ENCODE results near the gene PFKFB1.

PFKFB1 gene

DNA sequence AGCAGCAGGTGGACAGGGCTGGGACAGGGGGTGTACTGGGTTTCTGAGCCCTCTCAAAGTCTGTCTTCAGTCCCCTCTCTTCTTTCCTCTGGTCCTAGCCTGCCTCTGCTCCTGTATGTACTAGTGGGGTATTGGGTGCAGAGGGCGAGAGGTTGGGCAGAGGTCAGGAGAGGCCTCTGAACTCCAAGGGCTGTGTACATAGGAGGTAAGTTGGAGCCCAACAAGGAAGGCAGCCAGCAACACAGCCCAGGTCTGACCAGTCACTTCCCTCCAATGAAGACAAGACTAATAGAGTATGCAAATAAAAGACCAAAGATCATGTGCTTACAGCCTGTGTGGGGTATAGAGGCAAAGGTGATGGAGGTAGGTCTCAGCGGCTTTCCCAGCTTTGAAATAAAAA is at the start of gene PFKFB1:
TSS of gene PFKFB1 (minus strand) at position 90 of the 400 bp plus-strand sequence. CDS start 181 bp downstream, outside the sequence.
- Histone ChIP-seq H3K36me3 (ENCODE audit: insufficient read depth, low read depth, low read length) (no peaks in the 10 kb centered on the region), H3K9ac (ENCODE audit: low read depth, low read length) (no peak within 1 kb of the TSS), H3K4me1 (ENCODE audit: insufficient read depth, low read length) (no peaks in the 10 kb centered on the region), H3K4me3 (ENCODE audit: low read length) (no peak within 1 kb of the TSS), H3K27me3 (ENCODE audit: insufficient read depth, low read length) (no peaks in the 10 kb centered on the region), H3K27ac (ENCODE audit: low read length) (no peak within 1 kb of the TSS), H3K9me3 (ENCODE audit: insufficient read depth, low read depth, low read length) (no peaks in the 10 kb centered on the region)

DNA sequence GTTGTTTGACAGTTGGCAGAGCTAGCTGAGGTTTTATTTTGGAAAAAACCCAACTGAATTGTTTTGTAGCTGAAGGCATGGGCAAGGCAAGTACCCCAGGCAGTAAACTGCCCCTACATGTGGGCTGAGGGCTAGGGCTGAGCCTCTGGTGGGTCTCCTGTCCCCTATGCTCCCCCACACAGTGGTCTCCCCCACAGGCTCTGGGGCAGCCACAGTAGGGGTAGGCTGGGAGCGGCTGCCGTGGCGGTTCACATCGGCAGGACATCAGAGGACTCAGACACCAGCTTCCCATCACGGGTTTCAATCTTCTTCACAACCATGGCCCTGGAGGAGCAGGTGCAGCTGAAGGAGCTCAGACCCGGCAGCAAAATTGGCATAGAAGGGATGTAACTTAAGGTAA is 47.5 kb upstream of the PFKFB1 start:
- no peaks in the 10 kb centered on the region for H3K27me3 ChIP-seq (ENCODE audit: insufficient read depth, low read length)
- no peaks in the 10 kb centered on the region for H3K9me3 ChIP-seq (ENCODE audit: insufficient read depth, low read depth, low read length)
- H3K4me3 ChIP-seq (ENCODE audit: low read length), result no peak overlapping the region
- no peak overlapping the region for H3K27ac ChIP-seq (ENCODE audit: low read length)
- H3K36me3 ChIP-seq (ENCODE audit: insufficient read depth, low read depth, low read length), result no peaks in the 10 kb centered on the region
- no peak overlapping the region for H3K9ac ChIP-seq (ENCODE audit: low read depth, low read length)
- H3K4me1 ChIP-seq (ENCODE audit: insufficient read depth, low read length), result no peaks in the 10 kb centered on the region

DNA sequence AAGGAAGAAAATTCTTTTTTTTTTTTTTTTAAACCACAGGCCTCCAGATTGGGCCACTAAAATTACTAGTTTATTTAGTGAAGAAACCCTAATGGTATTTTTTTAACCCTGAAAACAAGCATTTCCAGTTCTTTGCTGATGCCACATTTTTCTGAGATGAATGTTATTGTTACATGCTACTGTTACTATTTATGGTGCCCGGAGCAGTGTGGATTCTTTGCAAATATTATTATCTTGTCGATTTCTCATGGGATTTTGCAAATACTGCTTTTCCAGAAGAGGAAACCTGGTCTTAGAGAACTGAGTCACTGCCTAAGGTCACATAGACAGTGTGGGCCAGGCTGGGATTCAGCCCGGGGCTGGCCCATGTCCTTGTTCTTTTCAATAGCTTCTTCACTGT is 45.5 kb upstream of the PFKFB1 start:
- H3K27ac ChIP-seq (ENCODE audit: low read length), result no peak overlapping the region
- H3K4me1 ChIP-seq (ENCODE audit: insufficient read depth, low read length), result no peaks in the 10 kb centered on the region
- H3K9ac ChIP-seq (ENCODE audit: low read depth, low read length), result no peak overlapping the region
- no peaks in the 10 kb centered on the region; the same call in 1 of the 2 replicates for H3K9me3 ChIP-seq (ENCODE audit: insufficient read depth, low read depth, low read length)
- no peaks in the 10 kb centered on the region for H3K27me3 ChIP-seq (ENCODE audit: insufficient read depth, low read length)
- no peaks in the 10 kb centered on the region for H3K36me3 ChIP-seq (ENCODE audit: insufficient read depth, low read depth, low read length)
- H3K4me3 ChIP-seq (ENCODE audit: low read length), result no peak overlapping the region

DNA sequence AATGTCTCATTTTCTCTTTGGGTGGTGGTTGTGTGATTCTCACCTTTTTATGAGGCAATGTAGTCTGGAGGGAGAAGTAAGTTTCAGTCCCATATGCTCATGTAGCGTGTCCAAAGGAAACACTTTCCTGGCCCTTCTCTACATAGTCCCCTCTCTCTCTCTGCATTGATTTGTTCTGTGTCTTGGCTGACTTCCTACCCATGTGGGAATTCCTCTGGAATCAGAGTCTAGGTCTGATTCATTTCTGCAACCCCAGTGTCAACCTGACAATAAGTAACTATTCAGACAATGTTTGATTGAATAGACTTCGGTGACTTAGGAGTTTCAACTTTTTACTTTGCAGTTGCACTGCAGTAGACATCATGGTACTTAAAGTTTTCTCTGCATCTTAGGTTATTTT is 39.4 kb upstream of the PFKFB1 start:
- no peak overlapping the region for H3K27ac ChIP-seq (ENCODE audit: low read length)
- H3K4me3 ChIP-seq (ENCODE audit: low read length), result no peak overlapping the region
- no peaks in the 10 kb centered on the region for H3K36me3 ChIP-seq (ENCODE audit: insufficient read depth, low read depth, low read length)
- H3K4me1 ChIP-seq (ENCODE audit: insufficient read depth, low read length), result no peaks in the 10 kb centered on the region
- H3K9me3 ChIP-seq (ENCODE audit: insufficient read depth, low read depth, low read length), result no peaks in the 10 kb centered on the region; the same call in 1 of the 2 replicates
- H3K9ac ChIP-seq (ENCODE audit: low read depth, low read length), result no peak overlapping the region
- H3K27me3 ChIP-seq (ENCODE audit: insufficient read depth, low read length), result no peaks in the 10 kb centered on the region

DNA sequence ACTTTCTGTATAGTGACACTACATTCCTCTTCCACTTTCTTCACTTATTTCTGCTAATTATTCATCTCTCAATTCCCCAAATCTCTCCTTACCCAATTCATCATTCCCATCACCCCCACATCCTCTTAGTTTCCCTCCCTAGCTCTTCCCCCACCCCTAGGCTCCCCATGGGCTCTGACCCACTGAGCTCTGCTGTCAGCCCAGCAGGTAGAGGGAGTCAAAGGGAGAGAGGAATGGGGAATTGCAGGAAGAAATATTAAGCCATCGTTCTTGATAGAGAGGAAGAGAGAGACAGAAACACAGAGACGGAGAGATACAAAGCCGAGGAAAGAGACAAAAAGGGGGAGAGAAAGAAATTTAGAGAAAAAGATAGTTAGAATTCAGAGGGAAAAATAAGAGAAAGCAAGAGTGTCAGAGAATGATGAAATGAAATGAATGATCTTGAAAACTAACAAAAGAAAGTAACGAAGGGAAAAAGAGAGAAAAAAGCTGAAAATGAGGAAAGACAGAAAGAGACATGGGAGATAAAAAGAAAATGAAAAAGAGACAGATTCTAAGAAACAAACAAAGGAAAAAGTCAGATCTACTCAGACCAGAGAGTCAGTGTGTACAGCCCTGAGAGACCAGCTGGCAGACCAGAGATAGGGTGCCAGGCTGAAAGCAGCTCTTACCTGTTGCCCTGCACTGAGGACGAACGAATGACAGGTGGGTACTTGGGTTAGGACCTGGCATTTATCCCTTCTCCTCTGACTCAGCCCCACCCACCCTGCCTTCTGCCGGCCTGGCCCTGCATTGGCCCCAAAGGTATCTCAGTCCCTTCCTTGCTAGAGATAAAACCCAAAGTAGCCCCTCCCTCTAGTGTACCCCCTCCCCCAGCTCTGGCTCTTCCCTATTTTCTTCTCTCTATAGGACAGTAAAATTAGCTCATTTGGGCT is 36.5 kb upstream of the PFKFB1 start, which contains the start of gene ALAS2:
TSS of gene ALAS2 (minus strand) at position 707 of the 935 bp plus-strand sequence. CDS start 4,977 bp downstream, outside the sequence.
- Histone ChIP-seq H3K36me3 (ENCODE audit: insufficient read depth, low read depth, low read length) (no peaks in the 10 kb centered on the region), H3K9me3 (ENCODE audit: insufficient read depth, low read depth, low read length) (no peaks in the 10 kb centered on the region; the same call in 1 of the 2 replicates), H3K9ac (ENCODE audit: low read depth, low read length) (no peak within 1 kb of the TSS), H3K4me3 (ENCODE audit: low read length) (no peak within 1 kb of the TSS), H3K4me1 (ENCODE audit: insufficient read depth, low read length) (no peaks in the 10 kb centered on the region), H3K27ac (ENCODE audit: low read length) (no peak within 1 kb of the TSS), H3K27me3 (ENCODE audit: insufficient read depth, low read length) (no peaks in the 10 kb centered on the region)

DNA sequence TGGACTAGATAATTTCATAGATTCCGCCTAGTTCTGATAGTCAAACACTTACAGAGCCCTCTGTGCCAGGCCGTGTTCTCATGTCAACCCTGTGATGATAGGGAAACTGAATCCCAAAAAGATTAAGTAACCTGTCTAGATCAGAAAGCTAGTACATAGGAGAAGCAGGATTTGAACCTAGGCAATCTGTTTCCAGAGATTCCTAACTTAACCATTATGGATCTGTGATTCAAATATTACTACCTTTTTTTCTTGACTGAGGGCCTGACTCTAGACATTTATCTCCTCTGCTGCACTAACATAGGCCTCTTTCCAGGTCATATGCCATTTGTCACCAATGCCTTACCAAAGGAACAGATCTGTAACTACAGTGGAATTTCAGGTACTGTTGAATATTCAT is 35.3 kb upstream of the PFKFB1 start:
- Histone ChIP-seq H3K9ac (ENCODE audit: low read depth, low read length) (no peak overlapping the region), H3K4me1 (ENCODE audit: insufficient read depth, low read length) (no peaks in the 10 kb centered on the region), H3K27me3 (ENCODE audit: insufficient read depth, low read length) (no peaks in the 10 kb centered on the region), H3K9me3 (ENCODE audit: insufficient read depth, low read depth, low read length) (no peaks in the 10 kb centered on the region), H3K36me3 (ENCODE audit: insufficient read depth, low read depth, low read length) (no peaks in the 10 kb centered on the region), H3K4me3 (ENCODE audit: low read length) (no peak overlapping the region), H3K27ac (ENCODE audit: low read length) (no peak overlapping the region)

DNA sequence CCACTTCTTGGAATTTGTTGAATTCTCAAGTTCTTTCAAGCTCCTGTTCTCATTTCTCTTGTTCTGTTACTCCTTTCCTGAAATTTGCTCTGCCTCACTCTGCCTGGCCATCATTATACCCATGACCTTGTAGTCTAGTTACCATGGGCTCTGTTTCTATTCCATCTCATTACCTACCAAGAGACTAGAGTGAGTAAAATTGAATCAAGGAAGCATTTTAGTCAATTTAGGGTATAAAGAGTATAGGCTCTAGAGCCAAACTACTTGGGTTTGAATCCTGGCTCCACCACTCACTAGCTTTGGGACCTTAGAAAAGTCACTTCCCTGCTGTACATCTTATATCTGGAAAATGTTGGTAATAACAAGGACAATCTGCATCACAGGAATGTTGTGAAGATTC is 34.6 kb upstream of the PFKFB1 start:
- Histone ChIP-seq H3K4me1 (ENCODE audit: insufficient read depth, low read length) (no peaks in the 10 kb centered on the region), H3K27ac (ENCODE audit: low read length) (no peak overlapping the region), H3K27me3 (ENCODE audit: insufficient read depth, low read length) (no peaks in the 10 kb centered on the region), H3K9me3 (ENCODE audit: insufficient read depth, low read depth, low read length) (no peaks in the 10 kb centered on the region), H3K4me3 (ENCODE audit: low read length) (no peak overlapping the region), H3K36me3 (ENCODE audit: insufficient read depth, low read depth, low read length) (no peaks in the 10 kb centered on the region), H3K9ac (ENCODE audit: low read depth, low read length) (no peak overlapping the region)

DNA sequence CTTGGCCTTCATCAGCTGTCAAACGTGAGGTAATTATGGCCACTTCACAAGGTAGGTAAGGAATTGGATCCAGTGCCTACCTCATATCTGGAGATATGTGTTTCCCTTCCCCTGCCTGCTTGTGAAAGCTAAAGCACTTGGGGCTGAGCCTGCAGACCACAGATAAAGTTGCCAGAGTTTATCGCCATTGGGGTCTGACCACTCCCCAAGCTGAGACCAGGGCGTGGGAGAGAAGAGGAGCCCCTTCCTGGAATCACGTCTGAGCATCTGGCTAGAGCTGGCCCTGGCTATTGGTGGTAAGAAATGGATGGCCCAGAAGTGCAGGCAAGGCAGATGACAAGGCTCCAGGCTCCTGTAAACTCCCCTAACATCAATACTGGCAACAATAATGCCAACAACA is 34.1 kb upstream of the PFKFB1 start:
- no peaks in the 10 kb centered on the region for H3K27me3 ChIP-seq (ENCODE audit: insufficient read depth, low read length)
- H3K4me3 ChIP-seq (ENCODE audit: low read length), result no peak overlapping the region
- H3K27ac ChIP-seq (ENCODE audit: low read length), result no peak overlapping the region
- no peaks in the 10 kb centered on the region for H3K36me3 ChIP-seq (ENCODE audit: insufficient read depth, low read depth, low read length)
- no peaks in the 10 kb centered on the region for H3K9me3 ChIP-seq (ENCODE audit: insufficient read depth, low read depth, low read length)
- H3K4me1 ChIP-seq (ENCODE audit: insufficient read depth, low read length), result no peaks in the 10 kb centered on the region
- H3K9ac ChIP-seq (ENCODE audit: low read depth, low read length), result no peak overlapping the region

DNA sequence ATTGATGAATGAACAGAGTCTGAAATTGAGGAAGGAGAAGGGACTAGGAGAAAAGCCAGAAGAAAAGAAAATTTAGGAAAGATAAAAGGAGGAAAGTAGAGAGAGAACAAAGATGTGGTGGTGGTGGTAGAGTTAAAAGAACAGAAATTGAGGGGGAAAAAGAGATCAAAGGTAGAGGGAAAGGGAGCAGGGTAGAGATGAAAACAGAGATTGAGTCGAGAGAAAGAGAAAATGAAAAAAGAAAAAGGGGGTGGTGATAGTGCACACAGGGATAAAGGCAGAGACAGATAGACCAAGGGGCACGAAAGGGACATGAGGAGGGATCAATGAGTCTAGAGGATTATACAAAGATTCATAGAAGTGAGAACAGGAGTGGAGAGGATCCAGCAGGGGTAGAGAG is 32.9 kb upstream of the PFKFB1 start:
- Histone ChIP-seq H3K9ac (ENCODE audit: low read depth, low read length) (no peak overlapping the region), H3K36me3 (ENCODE audit: insufficient read depth, low read depth, low read length) (no peaks in the 10 kb centered on the region), H3K4me1 (ENCODE audit: insufficient read depth, low read length) (no peaks in the 10 kb centered on the region), H3K9me3 (ENCODE audit: insufficient read depth, low read depth, low read length) (no peaks in the 10 kb centered on the region), H3K27me3 (ENCODE audit: insufficient read depth, low read length) (no peaks in the 10 kb centered on the region), H3K4me3 (ENCODE audit: low read length) (no peak overlapping the region), H3K27ac (ENCODE audit: low read length) (no peak overlapping the region)

DNA sequence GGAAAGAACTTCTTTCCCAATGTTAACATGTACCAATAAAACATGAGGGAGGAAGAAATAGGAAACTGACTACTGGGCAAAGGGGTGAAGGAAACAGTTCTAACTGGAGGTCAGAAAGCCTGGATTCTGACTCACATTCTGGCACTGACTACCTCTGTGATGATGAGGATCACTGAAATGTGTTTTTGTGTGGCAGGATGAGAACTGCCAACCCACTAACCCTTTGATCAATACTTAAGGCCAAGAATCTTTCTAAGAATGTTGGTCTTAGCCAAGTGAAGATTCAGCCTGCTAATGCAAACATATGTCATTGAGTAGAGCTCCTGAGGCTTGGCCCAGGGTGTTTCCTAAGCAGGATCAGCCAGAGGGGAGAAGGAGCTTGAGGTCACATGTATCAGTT is 32.2 kb upstream of the PFKFB1 start:
- Histone ChIP-seq H3K36me3 (ENCODE audit: insufficient read depth, low read depth, low read length) (no peaks in the 10 kb centered on the region), H3K4me3 (ENCODE audit: low read length) (no peak overlapping the region), H3K27ac (ENCODE audit: low read length) (no peak overlapping the region), H3K27me3 (ENCODE audit: insufficient read depth, low read length) (no peaks in the 10 kb centered on the region), H3K9ac (ENCODE audit: low read depth, low read length) (no peak overlapping the region), H3K9me3 (ENCODE audit: insufficient read depth, low read depth, low read length) (no peaks in the 10 kb centered on the region), H3K4me1 (ENCODE audit: insufficient read depth, low read length) (no peaks in the 10 kb centered on the region)

DNA sequence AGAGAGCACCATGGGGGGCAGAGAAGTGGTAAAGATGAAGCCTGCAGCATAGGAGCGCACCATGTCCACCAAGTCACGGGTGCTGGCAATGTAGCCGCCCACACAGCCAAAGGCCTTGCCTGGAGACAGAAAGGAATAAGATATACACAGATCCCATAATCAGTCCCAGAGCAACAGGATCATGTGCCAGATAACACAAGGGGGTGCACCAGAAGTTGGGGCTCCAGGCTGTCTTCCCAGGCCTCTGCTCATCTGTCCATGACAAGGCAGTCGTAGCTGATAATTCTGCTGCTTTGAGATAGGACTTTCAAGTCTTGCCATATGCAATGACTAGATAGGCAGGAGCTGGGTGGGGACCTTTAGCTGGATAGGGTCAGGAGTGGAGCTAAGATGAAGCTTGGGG is 20.9 kb upstream of the PFKFB1 start:
- Histone ChIP-seq H3K4me1 (ENCODE audit: insufficient read depth, low read length) (no peaks in the 10 kb centered on the region), H3K9ac (ENCODE audit: low read depth, low read length) (no peak overlapping the region), H3K36me3 (ENCODE audit: insufficient read depth, low read depth, low read length) (no peaks in the 10 kb centered on the region), H3K27me3 (ENCODE audit: insufficient read depth, low read length) (no peaks in the 10 kb centered on the region), H3K4me3 (ENCODE audit: low read length) (no peak overlapping the region), H3K9me3 (ENCODE audit: insufficient read depth, low read depth, low read length) (no peaks in the 10 kb centered on the region), H3K27ac (ENCODE audit: low read length) (no peak overlapping the region)

DNA sequence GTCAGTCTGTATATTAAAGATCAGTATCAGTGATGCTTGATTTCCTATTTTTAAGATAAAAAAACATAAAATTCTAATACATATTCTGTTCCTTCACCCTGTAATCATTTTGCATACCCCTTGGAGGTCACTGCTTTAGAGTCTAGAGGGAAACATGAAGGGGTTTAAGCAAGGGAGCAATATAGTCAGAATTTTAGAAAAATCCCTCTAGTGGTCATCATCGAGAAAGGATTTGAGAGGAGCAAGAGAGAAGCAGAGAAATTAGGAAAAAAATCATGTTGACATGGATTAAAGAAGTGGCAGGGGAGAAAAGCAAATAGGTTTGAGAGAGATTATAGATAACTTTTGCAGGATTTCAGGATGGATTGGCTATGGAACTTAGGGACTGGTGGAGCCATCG is 17.3 kb upstream of the PFKFB1 start:
- Histone ChIP-seq H3K27me3 (ENCODE audit: insufficient read depth, low read length) (no peaks in the 10 kb centered on the region), H3K9me3 (ENCODE audit: insufficient read depth, low read depth, low read length) (no peaks in the 10 kb centered on the region)

More for the DNA sequence above, 17.3 kb upstream of the PFKFB1 start:
- H3K4me3 ChIP-seq (ENCODE audit: low read length), result no peak overlapping the region
- H3K4me1 ChIP-seq (ENCODE audit: insufficient read depth, low read length), result no peaks in the 10 kb centered on the region
- H3K27ac ChIP-seq (ENCODE audit: low read length), result no peak overlapping the region
- no peak overlapping the region for H3K9ac ChIP-seq (ENCODE audit: low read depth, low read length)
- H3K36me3 ChIP-seq (ENCODE audit: insufficient read depth, low read depth, low read length), result peaks cover 5% of the 10 kb centered on the region; the same call in 1 of the 2 replicates

All from iPS-20b (cell line).